ENCODE measurements around the gene KNSTRN.
A peak's percentile ranks its signal among the peaks of the same experiment; 100 is the strongest.

KNSTRN gene

GRCh38 chr15:40443255-40443654 lies 60.7 kb downstream of the KNSTRN start:
- ChIA-PET CTCF (no interaction called here), POLR2A (no interaction called here)
- H3K27ac ChIP-seq (ENCODE audit: extremely low read depth, low read depth, low read length) = no peak overlapping the region
- no peaks in the 10 kb centered on the region for H3K36me3 ChIP-seq (ENCODE audit: control insufficient read depth in 2 of 2, insufficient read depth in 1 of 2, low read length in 2 of 2)
- no peak overlapping the region for H3K4me3 ChIP-seq (ENCODE audit: low read depth, low read length)
- no peak for TF ChIP-seq ZNF175 (tag by site-specific recombination; IDR thresholded peaks at IDR 0.05)
- peak; percentile 65 for TF ChIP-seq PRDM10 (tag by site-specific recombination; IDR thresholded peaks at IDR 0.05)
- H3K9me3 ChIP-seq (ENCODE audit: control insufficient read depth, insufficient read depth, low read depth, low read length) = no peaks in the 10 kb centered on the region
- H3K4me1 ChIP-seq (ENCODE audit: control insufficient read depth, insufficient read depth, low read length) = peaks cover 14% of the 10 kb centered on the region

- H3K9me3 ChIP-seq (ENCODE audit: control insufficient read depth, insufficient read depth, low read depth, low read length) = no peaks in the 10 kb centered on the region
- H3K4me1 ChIP-seq (ENCODE audit: control insufficient read depth, insufficient read depth, low read length) = peaks cover 14% of the 10 kb centered on the region
- H3K4me3 ChIP-seq (ENCODE audit: low read depth, low read length) = no peak overlapping the region
- TF ChIP-seq ZNF707 (tag by site-specific recombination; IDR thresholded peaks at IDR 0.05) (no peak), ZEB2 (tag by site-specific recombination; IDR thresholded peaks at IDR 0.05) (no peak), ZNF658 (tag by site-specific recombination; IDR thresholded peaks at IDR 0.05) (no peak), EGR2 (tag by site-specific recombination; IDR thresholded peaks at IDR 0.05; ENCODE audit: low read depth) (0 out of 2 replicates have a peak, but pooled peaks have one; percentile 16), ZFHX2 (tag by site-specific recombination; conservative IDR thresholded peaks at IDR 0.05) (peak; percentile 28; the same call in 1 of the 2 replicates)
- ChIA-PET POLR2A (interaction anchor here (0.9 kb wide), 1 partner anchor 26 kb away, joined by 3 read pairs; no protein-coding TSS in a partner anchor), CTCF (interaction anchor here (0.7 kb wide), 1 partner anchor 119 kb away, joined by 3 read pairs; no protein-coding TSS in a partner anchor)
- H3K36me3 ChIP-seq (ENCODE audit: control insufficient read depth in 2 of 2, insufficient read depth in 1 of 2, low read length in 2 of 2) = no peaks in the 10 kb centered on the region
- H3K27ac ChIP-seq (ENCODE audit: extremely low read depth, low read depth, low read length) = no peak overlapping the region
Measured at GRCh38 chr15:40443846-40444245, 61.3 kb downstream of the KNSTRN start.
